Measurements from ENCODE around the gene SRMS.
A peak's percentile ranks its signal among the peaks of the same experiment; 100 is the strongest.

Gene SRMS

GRCh38 chr20:63497946-63498935 lies 49.3 kb downstream of the SRMS start:
- TF ChIP-seq CTCF (IDR thresholded peaks at IDR 0.05; ENCODE audit: low read length, missing control alignments): no peak
- DNase-seq (ENCODE audit: low read depth): no peak
- H3K4me3 ChIP-seq (replicated peaks; ENCODE audit: low read depth, low read length): no peak overlapping the region

- TF ChIP-seq CTCF (IDR thresholded peaks at IDR 0.05; ENCODE audit: low read length, missing control alignments): no peak
- no peak for DNase-seq (ENCODE audit: low read depth)
- H3K4me3 ChIP-seq (replicated peaks; ENCODE audit: low read depth, low read length): no peak overlapping the region
Observed at GRCh38 chr20:63497138-63497945, 50.2 kb downstream of the SRMS start.

- TF ChIP-seq CTCF (IDR thresholded peaks at IDR 0.05; ENCODE audit: low read length, missing control alignments): no peak
- DNase-seq (ENCODE audit: low read depth): no peak
- no peak overlapping the region for H3K4me3 ChIP-seq (replicated peaks; ENCODE audit: low read depth, low read length)
Observed at GRCh38 chr20:63496596-63497120, 50.9 kb downstream of the SRMS start.

GRCh38 chr20:63495741-63496595 lies 51.6 kb downstream of the SRMS start:
- peak; percentile 77 for TF ChIP-seq CTCF (IDR thresholded peaks at IDR 0.05; ENCODE audit: low read length, missing control alignments)
- peak; percentile 34 for DNase-seq (ENCODE audit: low read depth)
- H3K4me3 ChIP-seq (replicated peaks; ENCODE audit: low read depth, low read length): peak overlapping the region; percentile 24

- TF ChIP-seq CTCF (IDR thresholded peaks at IDR 0.05; ENCODE audit: low read length, missing control alignments): no peak
- no peak for DNase-seq (ENCODE audit: low read depth)
- no peak overlapping the region for H3K4me3 ChIP-seq (replicated peaks; ENCODE audit: low read depth, low read length)
Observed at GRCh38 chr20:63495167-63495720, 52.3 kb downstream of the SRMS start.

Data from fibroblast of pulmonary artery (primary cell).